Subcutaneous abdominal adipose tissue (tissue), 5 donors: Measurements from ENCODE around the gene PRDM16.

ENCODE experiments used
- H3K27ac ChIP-seq: one replicate; pipeline ENCODE4 v1.7.0; 2013; ENCODE audit warnings: low read depth, mild to moderate bottlenecking, inconsistent platforms, low read length, moderate library complexity
- H3K27me3 ChIP-seq, 5 donors: one replicate each; pipeline ENCODE4 v1.7.0; 2013; ENCODE audit warnings: low read length in 5 of 5, inconsistent platforms in 1 of 5; ENCODE audit not compliant: control insufficient read depth in 5 of 5, insufficient read depth in 4 of 5
- H3K36me3 ChIP-seq, 5 donors: one replicate each; pipeline ENCODE4 v1.7.0; 2013; ENCODE audit warnings: low read length in 5 of 5; ENCODE audit not compliant: control insufficient read depth in 5 of 5, insufficient read depth in 5 of 5
- H3K4me1 ChIP-seq, 5 donors: one replicate each; pipeline ENCODE4 v1.7.0; 2013; ENCODE audit warnings: low read length in 5 of 5, mild to moderate bottlenecking in 3 of 5, moderate library complexity in 1 of 5; ENCODE audit not compliant: control insufficient read depth in 5 of 5, insufficient read depth in 5 of 5
- H3K4me3 ChIP-seq, 5 donors: one replicate each; pipeline ENCODE4 v1.7.0; 2013; ENCODE audit warnings: low read length in 5 of 5, low read depth in 1 of 5
- H3K9ac ChIP-seq, 5 donors: one replicate each; pipeline ENCODE4 v1.7.0; 2013; ENCODE audit warnings: low read length in 5 of 5, mild to moderate bottlenecking in 4 of 5, moderate library complexity in 3 of 5
- H3K9me3 ChIP-seq, 5 donors: one replicate each; pipeline ENCODE4 v1.7.0; 2013; ENCODE audit warnings: low read length in 5 of 5; ENCODE audit not compliant: control insufficient read depth in 5 of 5
- donor health status: healthy.
- donor health status: healthy.
- donor health status: healthy.
- donor health status: healthy.
- donor health status: healthy.

The PRDM16 gene

DNA sequence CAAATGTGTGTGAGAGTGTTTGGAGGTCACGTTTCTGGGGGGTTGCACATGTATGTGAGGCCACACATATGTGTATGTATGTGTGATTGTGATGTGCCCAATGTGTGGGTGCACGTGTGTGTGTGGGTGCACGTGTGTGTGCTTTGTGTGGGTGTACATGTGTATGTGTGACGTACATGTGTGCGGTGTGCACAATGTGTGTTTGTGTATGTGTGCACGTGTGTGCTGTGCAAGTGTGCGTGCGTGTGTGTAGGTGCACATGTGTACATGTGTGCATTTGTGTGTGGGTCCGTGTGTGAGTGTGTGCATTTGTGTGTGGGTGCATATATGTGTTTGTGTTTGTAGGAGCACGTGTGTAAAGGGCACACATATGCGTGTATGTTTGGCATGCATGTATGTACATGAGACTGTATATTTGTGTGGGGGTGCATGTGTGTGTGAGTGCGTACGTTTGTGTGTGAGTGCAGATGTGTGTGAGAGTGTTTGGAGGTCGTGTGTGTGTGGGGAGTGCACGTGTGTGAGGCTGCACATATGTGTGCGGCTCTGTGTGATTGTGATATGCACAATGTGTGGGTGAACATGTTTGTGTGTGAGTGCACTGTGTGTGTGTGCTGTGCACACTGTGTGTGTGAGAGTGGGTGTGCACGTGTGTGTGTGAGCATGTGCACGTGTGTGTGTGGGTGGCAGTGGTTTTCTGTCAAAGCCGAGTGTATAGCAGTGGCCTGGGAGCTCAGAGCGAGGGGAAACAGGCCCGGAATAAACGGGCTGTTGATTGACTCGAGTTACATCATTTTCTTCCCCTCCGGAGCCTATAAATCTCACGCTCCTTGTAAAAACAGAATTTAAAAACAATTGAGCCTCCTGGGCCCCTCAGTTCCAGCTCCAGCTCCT lies 252.8 kb downstream of the PRDM16 start:
- peaks cover 0 to 2% (median 0%) of the 10 kb centered on the region in 5 donors for H3K4me1 ChIP-seq
- peaks cover 0 to 2% (median 0%) of the 10 kb centered on the region in 5 donors for H3K9me3 ChIP-seq
- H3K36me3 ChIP-seq, result no peaks in the 10 kb centered on the region
- no peak overlapping the region for H3K4me3 ChIP-seq
- no peak overlapping the region for H3K27ac ChIP-seq
- H3K27me3 ChIP-seq, result peaks cover 20 to 49% (median 46%) of the 10 kb centered on the region in 5 donors
- H3K9ac ChIP-seq, result no peak overlapping the region

GRCh38 chr1:3322450-3323020 lies 253.5 kb downstream of the PRDM16 start:
- H3K27ac ChIP-seq, result no peak overlapping the region
- H3K4me3 ChIP-seq, result no peak overlapping the region
- no peak overlapping the region for H3K9ac ChIP-seq
- no peaks in the 10 kb centered on the region for H3K9me3 ChIP-seq
- H3K36me3 ChIP-seq, result no peaks in the 10 kb centered on the region
- peaks cover 0 to 2% (median 0%) of the 10 kb centered on the region in 5 donors for H3K4me1 ChIP-seq
- H3K27me3 ChIP-seq, result peaks cover 20 to 46% (median 43%) of the 10 kb centered on the region in 5 donors

- H3K36me3 ChIP-seq, result no peaks in the 10 kb centered on the region
- H3K4me1 ChIP-seq, result peaks cover 0 to 2% (median 0%) of the 10 kb centered on the region in 5 donors
- peaks cover 20 to 46% (median 43%) of the 10 kb centered on the region in 5 donors for H3K27me3 ChIP-seq
- no peak overlapping the region for H3K9ac ChIP-seq
- no peaks in the 10 kb centered on the region for H3K9me3 ChIP-seq
- H3K27ac ChIP-seq, result no peak overlapping the region
- H3K4me3 ChIP-seq, result no peak overlapping the region
These were observed 254.2 kb downstream of the PRDM16 start for GRCh38 chr1:3323021-3323795.

DNA sequence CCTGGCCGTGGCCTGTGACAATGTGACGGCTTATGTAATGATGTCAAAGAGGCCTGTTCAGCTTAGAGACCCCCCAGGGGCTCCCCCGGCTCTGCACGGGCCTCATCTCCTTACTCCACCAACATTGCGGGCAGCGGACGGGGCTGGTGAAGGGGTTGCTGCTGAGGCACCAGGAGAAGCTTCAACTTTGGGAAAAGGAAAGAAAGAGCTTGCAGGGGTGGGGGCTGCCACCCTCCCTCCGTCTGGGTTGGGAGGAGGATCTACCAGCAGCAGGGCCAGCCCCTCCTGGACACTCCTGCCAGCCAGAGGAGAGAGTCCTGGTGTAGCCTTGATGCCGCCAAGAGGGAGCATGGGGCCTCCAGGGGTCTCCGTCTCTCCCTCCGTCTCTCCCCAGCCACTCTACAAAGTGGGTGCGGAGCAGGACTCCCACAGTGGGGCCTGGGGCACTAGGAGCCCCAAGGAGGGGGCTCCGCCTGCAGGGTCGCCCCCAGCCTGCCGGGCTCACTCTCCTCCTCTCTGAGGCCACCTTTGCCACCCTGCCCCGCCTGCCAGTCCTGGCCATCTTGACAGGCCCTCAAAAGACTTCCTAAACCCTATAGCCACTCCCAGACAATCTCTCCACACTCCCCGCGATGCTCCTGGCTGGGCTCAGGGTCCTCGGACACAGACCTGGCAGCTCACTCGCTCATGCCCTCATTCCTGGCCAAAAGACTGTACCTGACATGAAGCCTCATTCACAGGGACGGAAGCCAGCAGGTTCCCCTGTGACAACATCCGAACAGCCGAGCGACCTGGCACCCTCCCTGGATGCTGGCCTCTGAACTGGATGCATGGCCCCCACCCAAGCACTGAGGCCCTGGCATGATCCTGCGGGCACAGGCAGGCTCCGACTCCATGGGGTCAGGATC lies 255.0 kb downstream of the PRDM16 start:
- Histone ChIP-seq H3K9me3 (no peaks in the 10 kb centered on the region), H3K27me3 (peaks cover 20 to 46% (median 43%) of the 10 kb centered on the region in 5 donors), H3K27ac (no peak overlapping the region), H3K36me3 (no peaks in the 10 kb centered on the region), H3K9ac (no peak overlapping the region), H3K4me3 (no peak overlapping the region), H3K4me1 (peaks cover 0 to 2% (median 0%) of the 10 kb centered on the region in 5 donors)

- H3K9ac ChIP-seq, result no peak overlapping the region
- no peak overlapping the region for H3K27ac ChIP-seq
These were observed 255.9 kb downstream of the PRDM16 start for GRCh38 chr1:3324704-3325535.

DNA sequence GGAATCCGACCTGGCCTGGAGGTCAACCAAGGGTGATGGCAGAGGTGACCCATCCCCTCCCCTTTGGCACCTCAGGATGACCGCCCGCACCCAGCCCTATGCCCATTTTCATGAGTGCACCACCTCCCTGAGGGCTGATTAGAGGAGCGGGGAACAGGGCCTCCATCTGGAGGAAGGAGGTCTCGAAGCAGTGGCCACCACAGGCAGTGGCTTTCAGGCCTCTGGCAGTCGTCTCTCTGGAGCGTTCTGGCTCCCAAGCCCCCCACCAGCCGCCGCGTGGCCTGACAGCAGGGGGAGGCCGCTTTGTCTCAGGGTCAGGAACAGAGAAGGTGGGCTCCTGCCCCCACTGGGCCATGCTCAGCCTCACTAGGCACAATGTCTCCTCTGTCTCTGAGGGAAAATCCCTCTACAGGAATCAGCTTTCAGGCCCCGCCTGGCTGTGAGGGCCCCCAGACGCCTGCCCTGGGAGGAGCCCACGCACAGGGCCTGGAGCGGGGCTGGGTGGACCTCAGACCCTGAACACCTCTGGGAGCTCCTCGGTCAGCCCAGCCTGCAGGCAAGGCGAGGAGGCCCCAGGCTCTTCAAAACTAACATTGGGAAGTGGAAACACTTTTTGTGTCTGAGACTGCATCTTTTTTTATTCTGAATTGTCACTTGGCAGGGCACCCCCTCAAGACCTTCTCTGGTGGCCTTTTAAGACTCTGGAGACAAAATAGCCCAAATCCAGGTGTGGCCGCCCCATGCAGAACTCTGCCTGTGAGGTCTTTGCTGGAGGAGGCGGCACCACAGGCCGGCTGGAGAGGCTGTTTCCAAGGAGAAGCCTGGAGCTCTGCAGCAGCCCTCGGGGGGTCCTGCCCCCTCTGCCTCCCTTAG lies 257.7 kb downstream of the PRDM16 start:
- H3K27me3 ChIP-seq, result peaks cover 20 to 39% (median 32%) of the 10 kb centered on the region in 5 donors
- H3K9me3 ChIP-seq, result no peaks in the 10 kb centered on the region
- no peak overlapping the region for H3K9ac ChIP-seq
- no peak overlapping the region for H3K27ac ChIP-seq
- no peaks in the 10 kb centered on the region for H3K36me3 ChIP-seq
- H3K4me1 ChIP-seq, result peaks cover 0 to 2% (median 0%) of the 10 kb centered on the region in 5 donors
- no peak overlapping the region for H3K4me3 ChIP-seq

More at GRCh38 chr1:3324704-3325535, 255.9 kb downstream of the PRDM16 start:
- no peaks in the 10 kb centered on the region for H3K36me3 ChIP-seq
- peaks cover 20 to 46% (median 43%) of the 10 kb centered on the region in 5 donors for H3K27me3 ChIP-seq
- peaks cover 0 to 2% (median 0%) of the 10 kb centered on the region in 5 donors for H3K4me1 ChIP-seq
- no peaks in the 10 kb centered on the region for H3K9me3 ChIP-seq
- no peak overlapping the region for H3K4me3 ChIP-seq

DNA sequence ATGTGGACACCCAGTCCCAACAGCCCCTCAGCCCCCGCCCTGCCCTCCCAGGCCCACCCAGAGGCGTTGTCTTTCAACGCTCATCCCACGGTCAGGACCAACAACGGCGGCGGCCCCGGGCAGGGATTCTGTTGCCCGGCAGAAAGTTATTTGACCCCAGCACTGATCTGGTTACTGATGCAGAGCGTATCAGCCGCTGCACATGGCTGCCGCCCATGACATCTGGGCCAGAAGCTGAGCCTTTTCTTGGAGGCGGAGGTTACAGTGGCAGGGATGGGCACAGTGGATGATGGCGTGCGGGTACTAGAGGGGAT lies 258.3 kb downstream of the PRDM16 start:
- peaks cover 20 to 38% (median 27%) of the 10 kb centered on the region in 5 donors for H3K27me3 ChIP-seq
- no peaks in the 10 kb centered on the region for H3K9me3 ChIP-seq
- H3K9ac ChIP-seq, result no peak overlapping the region
- no peaks in the 10 kb centered on the region for H3K36me3 ChIP-seq
- peaks cover 0 to 2% (median 0%) of the 10 kb centered on the region in 5 donors for H3K4me1 ChIP-seq
- H3K27ac ChIP-seq, result no peak overlapping the region
- no peak overlapping the region for H3K4me3 ChIP-seq

DNA sequence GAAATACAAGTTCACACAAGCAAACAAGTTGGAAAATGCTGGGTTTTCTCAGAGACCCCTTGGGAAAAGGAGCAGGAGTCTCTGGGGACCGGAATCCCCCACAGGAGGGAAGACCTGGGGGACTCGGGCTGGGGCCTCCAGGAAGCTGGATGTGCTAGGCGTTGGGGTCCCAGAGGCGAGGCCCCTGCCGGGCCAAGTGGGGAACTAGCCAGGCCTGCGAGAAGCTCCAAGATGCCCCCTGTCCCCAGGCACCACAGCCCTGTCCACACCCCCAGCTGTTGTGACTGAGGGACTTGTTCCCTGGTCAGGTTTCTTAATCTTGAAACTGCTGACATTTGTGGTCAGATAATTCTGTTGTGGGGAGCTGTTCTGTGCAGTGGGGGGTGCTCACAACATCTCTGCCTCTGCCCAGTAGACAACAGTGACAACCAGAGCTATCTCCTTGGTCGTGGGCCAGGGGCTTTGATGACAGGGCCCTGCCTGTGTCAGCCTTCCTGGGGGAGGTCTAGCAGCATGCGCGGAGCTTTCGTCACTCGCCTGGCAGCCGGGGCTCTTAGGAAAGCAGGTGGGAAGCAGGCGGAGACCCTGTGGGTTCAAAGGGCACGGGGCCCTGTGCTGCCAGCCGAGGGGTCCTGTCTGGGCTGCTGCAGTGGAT lies 259.1 kb downstream of the PRDM16 start:
- Histone ChIP-seq H3K9me3 (no peaks in the 10 kb centered on the region), H3K27ac (no peak overlapping the region), H3K27me3 (peaks cover 17 to 34% (median 24%) of the 10 kb centered on the region in 5 donors), H3K4me1 (peaks cover 0 to 2% (median 0%) of the 10 kb centered on the region in 5 donors), H3K4me3 (no peak overlapping the region), H3K9ac (no peak overlapping the region), H3K36me3 (no peaks in the 10 kb centered on the region)
